H9 (cell line): ENCODE measurements around the gene ACTN1. TPM values are rescaled to one million over a fixed set of nuclear protein-coding genes. Genes with fewer than 3 reads are reported as not detected.

ENCODE experiments used
- DNase-seq: peaks from one replicate; pipeline ENCODE4 v3.0.0-alpha.2; 2017
- H2AFZ ChIP-seq: one replicate; pipeline ENCODE4 v1.6.1; 2013; ENCODE audit warnings: mild to moderate bottlenecking, low read length, control low read depth, moderate library complexity
- H2AK5ac ChIP-seq: 2 replicates; pipeline ENCODE4 v1.6.1; 2013; ENCODE audit warnings: low read length, control low read depth, mixed read lengths; ENCODE audit not compliant: insufficient read length
- H2BK120ac ChIP-seq: one replicate; pipeline ENCODE4 v1.6.1; 2013; ENCODE audit warnings: low read depth, mild to moderate bottlenecking, low read length, control low read depth, inconsistent platforms; ENCODE audit not compliant: poor library complexity, severe bottlenecking
- H2BK12ac ChIP-seq: 2 replicates; pipeline ENCODE4 v1.6.1; 2013; ENCODE audit warnings: low read length, control low read depth, mixed read lengths, low read depth; ENCODE audit not compliant: insufficient read length
- H2BK15ac ChIP-seq: 2 replicates; pipeline ENCODE4 v1.6.1; 2013; ENCODE audit warnings: low read depth, low read length, control low read depth
- H2BK20ac ChIP-seq: one replicate; pipeline ENCODE4 v1.6.1; 2013; ENCODE audit warnings: low read depth, mild to moderate bottlenecking, low read length, control low read depth, inconsistent platforms; ENCODE audit not compliant: poor library complexity, severe bottlenecking
- H2BK5ac ChIP-seq: 2 replicates; pipeline ENCODE4 v1.6.1; 2013; ENCODE audit warnings: low read length, control low read depth, mixed read lengths; ENCODE audit not compliant: insufficient read length
- H3K14ac ChIP-seq: 2 replicates; pipeline ENCODE4 v1.6.1; 2013; ENCODE audit warnings: low read length, control low read depth; ENCODE audit not compliant: insufficient read depth
- H3K18ac ChIP-seq: 2 replicates; pipeline ENCODE4 v1.6.1; 2013; ENCODE audit warnings: low read depth, mild to moderate bottlenecking, mixed read lengths, low read length, control low read depth; ENCODE audit not compliant: insufficient read length
- H3K23ac ChIP-seq: 2 replicates; pipeline ENCODE4 v1.6.1; 2013; ENCODE audit warnings: low read length, control low read depth, mixed read lengths, low read depth; ENCODE audit not compliant: insufficient read length
- H3K23me2 ChIP-seq: 2 replicates; pipeline ENCODE4 v1.6.1; 2013; ENCODE audit warnings: low read depth, mild to moderate bottlenecking, mixed read lengths, low read length, control low read depth; ENCODE audit not compliant: insufficient read length, poor library complexity, severe bottlenecking
- H3K27ac ChIP-seq: 2 replicates; pipeline ENCODE4 v1.5.1; 2013; ENCODE audit warnings: low read length, control low read depth, mixed read lengths, low read depth; ENCODE audit not compliant: insufficient read length
- H3K27me3 ChIP-seq: 2 replicates; pipeline ENCODE4 v1.6.1; 2013; ENCODE audit warnings: low read length, control low read depth, inconsistent platforms; ENCODE audit not compliant: insufficient read depth
- H3K4ac ChIP-seq: 2 replicates; pipeline ENCODE4 v1.6.1; 2013; ENCODE audit warnings: low read depth, mild to moderate bottlenecking, control low read depth, inconsistent platforms, low read length, moderate library complexity
- H3K4me1 ChIP-seq: 2 replicates; pipeline ENCODE4 v1.6.1; 2013; ENCODE audit warnings: low read length, control low read depth, inconsistent platforms; ENCODE audit not compliant: insufficient read depth
- H3K4me2 ChIP-seq: 2 replicates; pipeline ENCODE4 v1.6.1; 2013; ENCODE audit warnings: low read length, control low read depth, mixed read lengths; ENCODE audit not compliant: insufficient read length, insufficient read depth
- H3K56ac ChIP-seq: 2 replicates; pipeline ENCODE4 v1.6.1; 2013; ENCODE audit warnings: low read depth, mild to moderate bottlenecking, mixed read lengths, low read length, control low read depth; ENCODE audit not compliant: insufficient read length
- H3K79me1 ChIP-seq: 2 replicates; pipeline ENCODE4 v1.6.1; 2013; ENCODE audit warnings: low read depth, mild to moderate bottlenecking, moderate library complexity, low read length, control low read depth, inconsistent platforms; ENCODE audit not compliant: insufficient read depth, poor library complexity, severe bottlenecking
- H3K79me2 ChIP-seq: 2 replicates; pipeline ENCODE4 v1.6.1; 2013; ENCODE audit warnings: low read length, control low read depth, inconsistent platforms; ENCODE audit not compliant: insufficient read depth
- H3K9ac ChIP-seq: 2 replicates; pipeline ENCODE4 v1.6.1; 2013; ENCODE audit warnings: low read length, control low read depth, mixed read lengths; ENCODE audit not compliant: insufficient read length; ENCODE audit errors: extremely low read depth
- H3K9me3 ChIP-seq: one replicate; pipeline ENCODE4 v1.6.1; 2013; ENCODE audit warnings: low read depth, low read length, inconsistent platforms; ENCODE audit not compliant: control insufficient read depth
- H3T11ph ChIP-seq: one replicate; pipeline ENCODE4 v1.6.1; 2013; ENCODE audit warnings: mild to moderate bottlenecking, low read length, control low read depth, inconsistent platforms
- H4K20me1 ChIP-seq: one replicate; pipeline ENCODE4 v1.6.1; 2013; ENCODE audit not compliant: control insufficient read depth, insufficient read length, insufficient read depth
- H4K5ac ChIP-seq: 2 replicates; pipeline ENCODE4 v1.6.1; 2013; ENCODE audit warnings: low read depth, mild to moderate bottlenecking, mixed read lengths, low read length, control low read depth; ENCODE audit not compliant: insufficient read length
- H4K8ac ChIP-seq: replicated peaks from 2 replicates; pipeline ENCODE4 v1.6.1; 2013; ENCODE audit warnings: low read length, control low read depth, mixed read lengths, low read depth; ENCODE audit not compliant: insufficient read length
- H4K91ac ChIP-seq: 2 replicates; pipeline ENCODE4 v1.6.1; 2013; ENCODE audit warnings: low read depth, mild to moderate bottlenecking, moderate library complexity, mixed read lengths, low read length, control low read depth; ENCODE audit not compliant: insufficient read length
- H3K27ac Mint-ChIP-seq, 3 experiments: 2 replicates in 2 of 3; 3 replicates in 1 of 3; pipeline ENCODE4 v1.8.0; 2020 to 2021; ENCODE audit warnings: mixed read lengths in 3 of 3, mild to moderate bottlenecking in 1 of 3, moderate library complexity in 1 of 3
- H3K27me3 Mint-ChIP-seq: 2 replicates; pipeline ENCODE4 v1.8.0; 2021; ENCODE audit warnings: low read depth, mild to moderate bottlenecking, moderate library complexity, mixed read lengths
- H3K36me3 Mint-ChIP-seq, 3 experiments: 2 replicates in 2 of 3; 3 replicates in 1 of 3; pipeline ENCODE4 v1.8.0; 2020 to 2021; ENCODE audit warnings: low read depth in 3 of 3, mixed read lengths in 3 of 3; ENCODE audit not compliant: insufficient read depth in 1 of 3
- H3K4me1 Mint-ChIP-seq, 2 experiments: 2 replicates each; pipeline ENCODE4 v1.8.0; 2020; ENCODE audit warnings: mixed read lengths in 2 of 2
- H3K4me3 Mint-ChIP-seq, 2 experiments: 2 replicates in 1 of 2; 3 replicates in 1 of 2; pipeline ENCODE4 v1.8.0; 2020 to 2021; ENCODE audit warnings: mild to moderate bottlenecking in 2 of 2, mixed read lengths in 2 of 2, moderate library complexity in 1 of 2
- H3K9me3 Mint-ChIP-seq, 2 experiments: 2 replicates in 1 of 2; 3 replicates in 1 of 2; pipeline ENCODE4 v1.8.0; 2020; ENCODE audit warnings: mild to moderate bottlenecking in 2 of 2, mixed read lengths in 2 of 2, moderate library complexity in 1 of 2
- WGBS: extraction: QIAGEN DNeasy Blood & Tissue Kit; methylation state at CpG from one replicate; pipeline ENCODE4 v1.1.7; 2013; ENCODE audit warnings: missing lambda C conversion rate, low lambda C conversion rate, mixed read lengths; ENCODE audit not compliant: insufficient read length; ENCODE audit errors: extremely low coverage; 5-methylcytosine and 5-hydroxymethylcytosine counted together
- total RNA-seq: library from RNA; stranded (reverse); gene quantifications from 2 replicates; pipeline ENCODE4 v1.2.1, GENCODE V29; 2021
- TF ChIP-seq, protein P1 (sequence below): fragments of 200-600 bp; sonication (generic); conservative IDR thresholded peaks from 3 replicates; pipeline ENCODE4 v1.8.0; 2021; ENCODE audit warnings: antibody characterized with exemption, mild to moderate bottlenecking

The ACTN1 gene
- total RNA-seq, 1 experiment from 2014 or later: 219 TPM

DNA sequence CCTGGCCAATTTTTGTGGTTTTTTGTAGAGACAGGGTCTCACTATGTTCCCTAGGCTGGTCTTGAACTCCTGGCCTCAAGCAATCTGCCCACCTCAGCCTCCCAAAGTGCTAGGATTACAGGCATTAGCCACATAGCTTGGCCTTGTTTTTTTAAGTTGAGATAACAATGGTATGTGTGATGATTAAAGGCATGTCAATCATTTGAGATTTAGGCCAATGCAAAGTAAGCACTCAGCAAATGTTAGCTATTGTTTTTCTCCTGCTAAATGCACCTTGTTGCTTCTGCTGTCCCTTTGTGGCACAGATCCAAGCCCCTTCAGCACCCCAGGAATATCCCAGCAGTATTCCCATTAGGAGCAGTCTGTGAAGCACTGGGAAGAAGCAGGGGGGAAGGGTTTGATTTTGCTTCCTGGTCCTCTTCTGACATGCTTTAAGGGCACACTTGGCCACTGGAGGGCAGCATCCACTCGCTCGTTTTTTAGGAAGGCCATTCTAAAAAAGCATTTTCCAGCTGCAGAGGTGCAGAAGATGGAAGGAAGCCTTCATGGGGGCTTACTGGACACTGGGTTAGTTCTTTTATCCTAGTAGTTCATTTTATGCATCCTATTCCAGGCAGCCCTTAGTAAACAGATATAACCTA lies 116.0 kb downstream of the ACTN1 start:
- Histone ChIP-seq H2AFZ (no peak overlapping the region), H4K20me1 (no peaks in the 10 kb centered on the region), H2BK15ac (no peak overlapping the region), H3T11ph (no peak overlapping the region), H4K91ac (no peak overlapping the region), H3K14ac (no peak overlapping the region), H4K5ac (no peak overlapping the region), H2BK120ac (no peak overlapping the region), H3K23ac (no peak overlapping the region), H3K9ac (no peak overlapping the region), H4K8ac (no peak overlapping the region), H3K4me1 (no peaks in the 10 kb centered on the region), H3K79me1 (no peaks in the 10 kb centered on the region), H3K79me2 (no peaks in the 10 kb centered on the region), H3K4me2 (no peak overlapping the region), H2BK12ac (no peak overlapping the region), H3K23me2 (no peaks in the 10 kb centered on the region), H3K27ac (no peak overlapping the region), H3K27me3 (no peaks in the 10 kb centered on the region), H2BK20ac (no peak overlapping the region), H3K4ac (no peak overlapping the region), H3K18ac (no peak overlapping the region), H2BK5ac (no peak overlapping the region), H2AK5ac (no peak overlapping the region), H3K56ac (no peak overlapping the region), H3K9me3 (no peaks in the 10 kb centered on the region)
- peaks cover 9 to 11% of the 10 kb centered on the region in 2 experiments for H3K9me3 Mint-ChIP-seq
- no CpG with 5 or more reads among the region's 2 CpGs for WGBS
- TF ChIP-seq, protein P1, sequence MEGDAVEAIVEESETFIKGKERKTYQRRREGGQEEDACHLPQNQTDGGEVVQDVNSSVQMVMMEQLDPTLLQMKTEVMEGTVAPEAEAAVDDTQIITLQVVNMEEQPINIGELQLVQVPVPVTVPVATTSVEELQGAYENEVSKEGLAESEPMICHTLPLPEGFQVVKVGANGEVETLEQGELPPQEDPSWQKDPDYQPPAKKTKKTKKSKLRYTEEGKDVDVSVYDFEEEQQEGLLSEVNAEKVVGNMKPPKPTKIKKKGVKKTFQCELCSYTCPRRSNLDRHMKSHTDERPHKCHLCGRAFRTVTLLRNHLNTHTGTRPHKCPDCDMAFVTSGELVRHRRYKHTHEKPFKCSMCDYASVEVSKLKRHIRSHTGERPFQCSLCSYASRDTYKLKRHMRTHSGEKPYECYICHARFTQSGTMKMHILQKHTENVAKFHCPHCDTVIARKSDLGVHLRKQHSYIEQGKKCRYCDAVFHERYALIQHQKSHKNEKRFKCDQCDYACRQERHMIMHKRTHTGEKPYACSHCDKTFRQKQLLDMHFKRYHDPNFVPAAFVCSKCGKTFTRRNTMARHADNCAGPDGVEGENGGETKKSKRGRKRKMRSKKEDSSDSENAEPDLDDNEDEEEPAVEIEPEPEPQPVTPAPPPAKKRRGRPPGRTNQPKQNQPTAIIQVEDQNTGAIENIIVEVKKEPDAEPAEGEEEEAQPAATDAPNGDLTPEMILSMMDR: peak; percentile 86
- DNase-seq: peak; percentile 81
- no peak overlapping the region for H3K27ac Mint-ChIP-seq
- peaks cover 2% of the 10 kb centered on the region; the same call in 1 of the 2 replicates for H3K27me3 Mint-ChIP-seq
- H3K4me3 Mint-ChIP-seq: no peak overlapping the region
- H3K4me1 Mint-ChIP-seq: peaks cover 2 to 9% of the 10 kb centered on the region in 2 experiments
- H3K36me3 Mint-ChIP-seq: peaks cover 2 to 11% (median 7%) of the 10 kb centered on the region in 3 experiments; a peak in 4 of 7 replicates
